IMR-90 (cell line): ENCODE measurements around the gene SLC29A1. TPM values are rescaled to one million over a fixed set of nuclear protein-coding genes. Genes with fewer than 3 reads are reported as not detected.

Source experiments
- ATAC-seq: fragments of 200-7000 bp; cut with Tn5 transposase; 2 replicates; pipeline ENCODE4 v1.9.1; 2020; ENCODE audit warnings: low read depth, mild to moderate bottlenecking, moderate library complexity
- BruUV-seq: library from RNA; stranded (reverse); fragments of 400-500 nt; replicated peaks from 2 replicates; lab custom pipeline; 2021; lab: Mats Ljungman, UMichigan
- CTCF ChIA-PET: fragments of 300-600 bp; formaldehyde crosslinking; extraction: SDS; loops from one replicate; lab custom pipeline; 2021; ENCODE audit warnings: antibody characterized with exemption; lab: Yijun Ruan, JAX
- POLR2A ChIA-PET: fragments of 300-600 bp; sonication (Branson Sonifier 250); formaldehyde crosslinking; loops from one replicate; lab custom pipeline; 2022; ENCODE audit warnings: antibody characterized with exemption; ENCODE audit not compliant: unreplicated experiment; lab: Charles Lee
- DNase-seq: peaks from one replicate; pipeline ENCODE4 v3.0.0; 2013
- H2AFZ ChIP-seq: replicated peaks from 2 replicates; pipeline ENCODE3; 2013; ENCODE audit warnings: low read length, mild to moderate bottlenecking; ENCODE audit not compliant: poor library complexity
- H2AK5ac ChIP-seq: 2 replicates; pipeline ENCODE4 v1.6.1; 2013; ENCODE audit warnings: low read depth, low read length, inconsistent platforms
- H2AK9ac ChIP-seq: replicated peaks from 2 replicates; pipeline ENCODE3; 2013; ENCODE audit warnings: mild to moderate bottlenecking, low read depth, low read length, moderate library complexity; ENCODE audit not compliant: poor library complexity
- H2BK120ac ChIP-seq: 2 replicates; pipeline ENCODE4 v1.6.1; 2013; ENCODE audit warnings: low read depth, low read length, inconsistent platforms
- H2BK15ac ChIP-seq: 3 replicates; pipeline ENCODE4 v1.6.1; 2013; ENCODE audit warnings: low read depth, low read length, inconsistent platforms
- H2BK20ac ChIP-seq: 2 replicates; pipeline ENCODE4 v1.6.1; 2013; ENCODE audit warnings: low read depth, mild to moderate bottlenecking, inconsistent platforms, low read length, moderate library complexity
- H2BK5ac ChIP-seq: 2 replicates; pipeline ENCODE4 v1.6.1; 2013; ENCODE audit warnings: mild to moderate bottlenecking, low read depth, low read length, inconsistent platforms; ENCODE audit not compliant: poor library complexity, severe bottlenecking
- H3K14ac ChIP-seq: replicated peaks from 2 replicates; pipeline ENCODE4 v1.6.1; 2013; ENCODE audit warnings: low read depth, low read length, inconsistent platforms
- H3K18ac ChIP-seq: 2 replicates; pipeline ENCODE4 v1.6.1; 2013; ENCODE audit warnings: low read depth, low read length, control low read depth
- H3K23ac ChIP-seq: 2 replicates; pipeline ENCODE4 v1.6.1; 2013; ENCODE audit warnings: low read depth, low read length, inconsistent platforms
- H3K27ac ChIP-seq: 2 replicates; pipeline ENCODE4 v1.5.1; 2013; ENCODE audit warnings: mild to moderate bottlenecking, control low read depth, low read length; ENCODE audit not compliant: insufficient read depth
- H3K27me3 ChIP-seq: 2 replicates; pipeline ENCODE4 v1.6.1; 2013; ENCODE audit warnings: low read length; ENCODE audit not compliant: control insufficient read depth, insufficient read depth
- H3K36me3 ChIP-seq: 2 replicates; pipeline ENCODE4 v1.6.1; 2013; ENCODE audit warnings: low read length, mixed read lengths; ENCODE audit not compliant: control insufficient read depth, insufficient read depth
- H3K4ac ChIP-seq: 2 replicates; pipeline ENCODE4 v1.6.1; 2013; ENCODE audit warnings: low read depth, low read length, inconsistent platforms
- H3K4me1 ChIP-seq: 2 replicates; pipeline ENCODE4 v1.6.1; 2013; ENCODE audit warnings: low read length, mixed read lengths; ENCODE audit not compliant: control insufficient read depth, insufficient read depth
- H3K4me2 ChIP-seq: 2 replicates; pipeline ENCODE4 v1.6.1; 2013; ENCODE audit warnings: low read depth, mild to moderate bottlenecking, control low read depth, low read length, moderate library complexity
- H3K4me3 ChIP-seq: 2 replicates; pipeline ENCODE4 v1.5.1; 2013; ENCODE audit warnings: low read depth, mild to moderate bottlenecking, control low read depth, low read length, moderate library complexity; ENCODE audit not compliant: insufficient read depth
- H3K56ac ChIP-seq: 2 replicates; pipeline ENCODE4 v1.6.1; 2013; ENCODE audit warnings: low read length, inconsistent platforms; ENCODE audit not compliant: insufficient read depth; ENCODE audit errors: extremely low read depth
- H3K79me1 ChIP-seq, 2 experiments: 2 replicates each; pipeline ENCODE4 v1.6.1; 2013; ENCODE audit warnings: low read length in 2 of 2, inconsistent platforms in 1 of 2, low read depth in 1 of 2
- H3K9ac ChIP-seq: 2 replicates; pipeline ENCODE4 v1.6.1; 2013; ENCODE audit warnings: low read depth, low read length, control low read depth
- H3K9me1 ChIP-seq: 2 replicates; pipeline ENCODE4 v1.6.1; 2013; ENCODE audit warnings: low read length, inconsistent platforms; ENCODE audit not compliant: insufficient read depth
- H3K9me3 ChIP-seq: 2 replicates; pipeline ENCODE4 v1.6.1; 2013; ENCODE audit warnings: low read length; ENCODE audit not compliant: control insufficient read depth, insufficient read depth
- H4K20me1 ChIP-seq: 2 replicates; pipeline ENCODE4 v1.6.1; 2013; ENCODE audit warnings: low read length, inconsistent platforms; ENCODE audit not compliant: insufficient read depth
- H4K5ac ChIP-seq: 2 replicates; pipeline ENCODE4 v1.6.1; 2013; ENCODE audit warnings: mild to moderate bottlenecking, low read depth, low read length, control low read depth
- H4K8ac ChIP-seq, 2 experiments: 2 replicates each; pipeline ENCODE4 v1.6.1; 2013; ENCODE audit warnings: low read depth in 2 of 2, low read length in 2 of 2, control low read depth in 1 of 2, inconsistent platforms in 1 of 2
- H4K91ac ChIP-seq: 2 replicates; pipeline ENCODE4 v1.6.1; 2013; ENCODE audit warnings: low read depth, low read length, inconsistent platforms; ENCODE audit not compliant: insufficient read depth
- CEBPB ChIP-seq: IDR thresholded peaks from 2 replicates; pipeline ENCODE4 v1.6.1; 2012; ENCODE audit warnings: low read depth, low read length, improper control_type of control experiment
- CHD1 ChIP-seq: IDR thresholded peaks from 2 replicates; pipeline ENCODE4 v1.6.1; 2012; ENCODE audit warnings: low read depth, low read length, improper control_type of control experiment
- MAZ ChIP-seq: IDR thresholded peaks from 2 replicates; pipeline ENCODE4 v1.6.1; 2012; ENCODE audit warnings: low read depth, mild to moderate bottlenecking, low read length, improper control_type of control experiment, moderate library complexity, borderline replicate concordance
- RAD21 ChIP-seq: IDR thresholded peaks from 2 replicates; pipeline ENCODE4 v1.6.1; 2012; ENCODE audit warnings: low read length, improper control_type of control experiment
- RCOR1 ChIP-seq: IDR thresholded peaks from 2 replicates; pipeline ENCODE4 v1.6.1; 2012; ENCODE audit warnings: mild to moderate bottlenecking, low read length, improper control_type of control experiment; ENCODE audit not compliant: insufficient replicate concordance
- WGBS, 2 experiments: methylation state at CpG; one replicate each; pipeline versions ENCODE4 v1.1.5 to v1.1.7; 2013; ENCODE audit warnings: missing lambda C conversion rate in 2 of 2; ENCODE audit not compliant: insufficient read length in 1 of 2; ENCODE audit errors: extremely low coverage in 2 of 2; 5-methylcytosine and 5-hydroxymethylcytosine counted together
- dilution Hi-C: fragments of 300-500 bp; cut with HindIII; formaldehyde crosslinking; loops from one replicate; pipeline ENCODE4 v1.14.3; 2018; ENCODE audit warnings: low sequenced_read_pairs; ENCODE audit not compliant: unreplicated experiment
- in situ Hi-C: fragments of 300-500 bp; cut with MboI; formaldehyde crosslinking; loops from 3 replicates; pipeline ENCODE4 v1.14.3; 2019; ENCODE audit warnings: low sequenced_read_pairs, inconsistent platforms, mixed read lengths
- intact Hi-C: fragments of 100-400 bp; cut with micrococcal nuclease; formaldehyde crosslinking; loops from 2 replicates; pipeline ENCODE4 v1.10.0; 2022
- polyA plus RNA-seq, 3 experiments: library from polyadenylated mRNA; depleted of rRNA; stranded (reverse); fragments of >200 nt; gene quantifications; 2 replicates each; pipeline ENCODE4 v1.2.3, GENCODE V29; 2012; ENCODE audit warnings: low replicate concordance in 1 of 3
- total RNA-seq: library from RNA; depleted of rRNA; stranded (reverse); fragments of >200 nt; gene quantifications from 2 replicates; pipeline ENCODE4 v1.2.3, GENCODE V29; 2012

The SLC29A1 gene
- total and polyA plus RNA-seq, 2 of the 4 experiments (the other 2 are of a cell fraction), result 4.1 to 22.1 TPM

GRCh38 chr6:44262467-44263353, 39.3 kb downstream of the SLC29A1 start (continued):
- TF ChIP-seq CHD1, result no peak
- no peak for TF ChIP-seq RAD21

DNA sequence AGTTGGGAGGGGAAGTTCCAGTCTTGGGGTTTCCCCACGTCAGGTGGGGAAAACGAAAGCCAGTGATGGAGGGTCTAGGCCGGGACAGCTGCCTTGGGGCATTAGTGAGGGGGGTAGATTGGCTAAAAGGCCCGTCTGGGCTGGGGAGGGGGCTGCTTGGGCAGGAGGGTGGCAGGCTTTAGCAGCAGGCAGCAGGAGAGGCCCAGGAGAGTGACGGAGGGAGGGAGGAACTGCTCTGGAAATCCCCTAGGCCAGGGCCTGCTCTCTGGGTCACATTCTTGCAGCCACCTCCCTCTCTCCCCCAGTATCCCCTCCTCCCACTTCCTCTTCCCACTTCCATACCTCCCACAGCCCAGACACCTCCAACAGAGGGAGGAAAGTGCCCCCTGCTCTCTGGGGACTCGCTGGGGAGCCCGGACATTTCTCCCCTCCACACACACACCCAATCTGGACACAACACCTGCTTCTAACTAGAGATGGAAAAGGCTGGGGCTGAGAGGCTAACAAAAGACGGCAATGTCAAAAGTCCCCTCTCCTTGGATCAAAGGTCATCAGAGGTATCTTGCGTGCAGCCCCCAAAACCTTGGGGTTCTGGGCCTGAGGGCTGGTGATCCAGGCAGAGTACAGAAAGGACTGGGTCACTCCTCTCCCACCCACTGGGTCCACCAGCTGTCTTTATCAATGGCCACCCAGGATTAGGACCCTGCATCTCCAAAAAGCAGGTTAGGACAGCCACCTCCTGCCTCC, 40.1 kb downstream of the SLC29A1 start:
- no TSS peak for BruUV-seq
- H3K4ac ChIP-seq, result peak overlapping the region; percentile 74

More for the DNA sequence above, 40.1 kb downstream of the SLC29A1 start:
- CTCF ChIA-PET, result interaction anchor here (1.6 kb wide), 1 partner anchor 49 kb away, joined by 4 read pairs; the partner anchor contains the start of gene AARS2
- no peak overlapping the region; the same call in 2 of the 3 replicates for H2BK15ac ChIP-seq
- H3K9ac ChIP-seq, result peak overlapping the region; percentile 82
- H4K20me1 ChIP-seq, result peaks cover 9% of the 10 kb centered on the region
- peak overlapping the region; percentile 42 for H2BK120ac ChIP-seq
- peak overlapping the region; percentile 90; the same call in 1 of the 2 replicates for H3K4me3 ChIP-seq
- H3K79me1 ChIP-seq, result peaks cover 24 to 37% of the 10 kb centered on the region in 2 experiments
- H3K14ac ChIP-seq, result peak overlapping the region; percentile 96
- ATAC-seq (no peak), DNase-seq (peak; percentile 55)
- TF ChIP-seq CEBPB (no peak), MAZ (peak; percentile 59; the same call in 1 of the 2 replicates), RCOR1 (no peak)
- no CpG with 5 or more reads among the region's 9 CpGs for WGBS, 2 experiments
- peak overlapping the region; percentile 39 to 66; a peak in 3 of 4 replicates for H4K8ac ChIP-seq
- peak overlapping the region; percentile 23; the same call in 1 of the 2 replicates for H4K91ac ChIP-seq
- H3K4me2 ChIP-seq, result peak overlapping the region; percentile 99
- H2AK5ac ChIP-seq, result peak overlapping the region; percentile 78
- peak overlapping the region; percentile 10; the same call in 1 of the 2 replicates for H3K27ac ChIP-seq
- peak overlapping the region; percentile 88 for H3K23ac ChIP-seq
- intact Hi-C loops, result no loop called here
- no peak overlapping the region for H2BK20ac ChIP-seq
- peak overlapping the region; percentile 98 for H2AK9ac ChIP-seq
- H4K5ac ChIP-seq, result peak overlapping the region; percentile 50
- peak overlapping the region; percentile 76 for H2AFZ ChIP-seq
- peaks cover 4% of the 10 kb centered on the region; the same call in 1 of the 2 replicates for H3K27me3 ChIP-seq
- peaks cover 12% of the 10 kb centered on the region for H3K36me3 ChIP-seq
- H2BK5ac ChIP-seq, result peak overlapping the region; percentile 62
- no peak overlapping the region for H3K56ac ChIP-seq
- peaks cover 22% of the 10 kb centered on the region for H3K4me1 ChIP-seq
- peaks cover 14% of the 10 kb centered on the region for H3K9me1 ChIP-seq
- POLR2A ChIA-PET, result no interaction called here
- H3K9me3 ChIP-seq, result no peaks in the 10 kb centered on the region
- dilution Hi-C loops, result no loop called here
- in situ Hi-C loops, result no loop called here
- peak overlapping the region; percentile 12; the same call in 1 of the 2 replicates for H3K18ac ChIP-seq
